T-helper 17 cell (primary cell): ENCODE results near the gene PIK3CA. TPM values are rescaled to one million over a fixed set of nuclear protein-coding genes. Genes with fewer than 3 reads are reported as not detected.
A peak's percentile ranks its signal among the peaks of the same experiment; 100 is the strongest.
"Not testable (repeated sequence)": the region's sequence is repeated elsewhere in the genome, so short reads cannot be mapped to it uniquely, and the experiment has no call there.

ENCODE experiments used
- ATAC-seq: fragments of 150-1000 bp; cut with Tn5 transposase; 2 replicates; pipeline ENCODE4 v1.10.0; 2021; ENCODE audit warnings: mild to moderate bottlenecking, moderate library complexity
- DNase-seq, 3 donors: peaks; one replicate each; pipeline versions ENCODE4 v3.0.0 to v3.0.0-alpha.2; 2020 to 2021
- H3K9me3 ChIP-seq: one replicate; pipeline ENCODE4 v1.7.0; 2013; ENCODE audit warnings: low read length, mild to moderate bottlenecking; ENCODE audit not compliant: control insufficient read depth, poor library complexity, severe bottlenecking
- H3K27ac Mint-ChIP-seq: one replicate; pipeline ENCODE4 v1.8.0; 2022; ENCODE audit warnings: mild to moderate bottlenecking, moderate library complexity, mixed read lengths
- H3K27me3 Mint-ChIP-seq: one replicate; pipeline ENCODE4 v1.8.0; 2022; ENCODE audit warnings: mixed read lengths
- H3K36me3 Mint-ChIP-seq: one replicate; pipeline ENCODE4 v1.8.0; 2022; ENCODE audit warnings: low read depth, mixed read lengths
- H3K4me1 Mint-ChIP-seq: one replicate; pipeline ENCODE4 v1.8.0; 2022; ENCODE audit warnings: mild to moderate bottlenecking, mixed read lengths
- H3K4me3 Mint-ChIP-seq: one replicate; pipeline ENCODE4 v1.8.0; 2022; ENCODE audit warnings: mild to moderate bottlenecking, moderate library complexity, mixed read lengths
- total RNA-seq, 4 donors: library from RNA in 2 of 4; stranded (reverse) in 2 of 4; gene quantifications; one replicate each; pipeline ENCODE4 v1.2.3 and lab custom pipeline; 2022 to 2026

The PIK3CA gene
- total RNA-seq, 2 donors from 2014 or later, result 42.4 to 45.4 TPM

GRCh38 chr3:179190581-179190980, 42.4 kb downstream of the PIK3CA start:
- no peak overlapping the region for H3K4me3 Mint-ChIP-seq
- DNase-seq, result no peak
- H3K27me3 Mint-ChIP-seq, result no peaks in the 10 kb centered on the region
- H3K27ac Mint-ChIP-seq, result peak overlapping the region; percentile 19
- H3K4me1 Mint-ChIP-seq, result peaks cover 29% of the 10 kb centered on the region
- H3K36me3 Mint-ChIP-seq, result no peaks in the 10 kb centered on the region
- H3K9me3 ChIP-seq, result no peaks in the 10 kb centered on the region
- ATAC-seq, result no peak

- Mint-ChIP-seq H3K27ac (peak overlapping the region; percentile 41), H3K4me1 (peaks cover 35% of the 10 kb centered on the region), H3K36me3 (no peaks in the 10 kb centered on the region), H3K4me3 (no peak overlapping the region), H3K27me3 (no peaks in the 10 kb centered on the region)
- DNase-seq (no peak), ATAC-seq (no peak)
- no peaks in the 10 kb centered on the region for H3K9me3 ChIP-seq
Observed at GRCh38 chr3:179192542-179192941, 44.4 kb downstream of the PIK3CA start.

- Mint-ChIP-seq H3K27me3 (no peaks in the 10 kb centered on the region), H3K4me3 (no peak overlapping the region), H3K4me1 (peaks cover 35% of the 10 kb centered on the region), H3K36me3 (no peaks in the 10 kb centered on the region), H3K27ac (peak overlapping the region; percentile 86)
- DNase-seq (no peak), ATAC-seq (no peak)
- H3K9me3 ChIP-seq, result no peaks in the 10 kb centered on the region
Observed at GRCh38 chr3:179194931-179195330, 46.8 kb downstream of the PIK3CA start.

- ATAC-seq (peak; percentile 78), DNase-seq (no peak)
- H3K4me3 Mint-ChIP-seq, result no peak overlapping the region
- peaks cover 4% of the 10 kb centered on the region for H3K36me3 Mint-ChIP-seq
- no peaks in the 10 kb centered on the region for H3K9me3 ChIP-seq
- peaks cover 29% of the 10 kb centered on the region for H3K4me1 Mint-ChIP-seq
- H3K27ac Mint-ChIP-seq, result peak overlapping the region; percentile 86
- H3K27me3 Mint-ChIP-seq, result no peaks in the 10 kb centered on the region
Observed at GRCh38 chr3:179196098-179196497, 47.9 kb downstream of the PIK3CA start.

- H3K4me1 Mint-ChIP-seq, result peaks cover 29% of the 10 kb centered on the region
- peaks cover 4% of the 10 kb centered on the region for H3K36me3 Mint-ChIP-seq
- H3K27ac Mint-ChIP-seq, result peak overlapping the region; percentile 86
- no peak for DNase-seq
- no peak for ATAC-seq
- H3K27me3 Mint-ChIP-seq, result no peaks in the 10 kb centered on the region
- no peaks in the 10 kb centered on the region for H3K9me3 ChIP-seq
- peak overlapping the region; percentile 15 for H3K4me3 Mint-ChIP-seq
Observed at GRCh38 chr3:179196700-179197099, 48.5 kb downstream of the PIK3CA start.

- ATAC-seq (no peak), DNase-seq (no peak)
- H3K27me3 Mint-ChIP-seq, result no peaks in the 10 kb centered on the region
- H3K27ac Mint-ChIP-seq, result peak overlapping the region; percentile 54
- H3K36me3 Mint-ChIP-seq, result peaks cover 7% of the 10 kb centered on the region
- no peaks in the 10 kb centered on the region for H3K9me3 ChIP-seq
- peaks cover 16% of the 10 kb centered on the region for H3K4me1 Mint-ChIP-seq
- H3K4me3 Mint-ChIP-seq, result no peak overlapping the region
Observed at GRCh38 chr3:179200790-179201189, 52.6 kb downstream of the PIK3CA start.

GRCh38 chr3:179215550-179215949, 67.4 kb downstream of the PIK3CA start:
- H3K4me1 Mint-ChIP-seq, H3K27me3 Mint-ChIP-seq, H3K4me3 Mint-ChIP-seq, H3K27ac Mint-ChIP-seq, H3K36me3 Mint-ChIP-seq, DNase-seq, ATAC-seq, H3K9me3 ChIP-seq: not testable (repeated sequence)

GRCh38 chr3:179218213-179218612, 70.1 kb downstream of the PIK3CA start:
- not testable (repeated sequence) for DNase-seq, H3K27me3 Mint-ChIP-seq, H3K4me3 Mint-ChIP-seq, H3K27ac Mint-ChIP-seq, H3K4me1 Mint-ChIP-seq, ATAC-seq, H3K36me3 Mint-ChIP-seq, H3K9me3 ChIP-seq

- H3K4me1 Mint-ChIP-seq, result peaks cover 5% of the 10 kb centered on the region
- ATAC-seq (no peak), DNase-seq (no peak)
- peak overlapping the region; percentile 24 for H3K27ac Mint-ChIP-seq
- H3K9me3 ChIP-seq, result no peaks in the 10 kb centered on the region
- no peak overlapping the region for H3K4me3 Mint-ChIP-seq
- no peaks in the 10 kb centered on the region for H3K36me3 Mint-ChIP-seq
- H3K27me3 Mint-ChIP-seq, result no peaks in the 10 kb centered on the region
Observed at GRCh38 chr3:179223548-179223947, 75.4 kb downstream of the PIK3CA start.

- peaks cover 5% of the 10 kb centered on the region for H3K4me1 Mint-ChIP-seq
- H3K36me3 Mint-ChIP-seq, result no peaks in the 10 kb centered on the region
- no peaks in the 10 kb centered on the region for H3K9me3 ChIP-seq
- no peak for ATAC-seq
- H3K27ac Mint-ChIP-seq, result peak overlapping the region; percentile 53
- H3K4me3 Mint-ChIP-seq, result no peak overlapping the region
- no peaks in the 10 kb centered on the region for H3K27me3 Mint-ChIP-seq
- DNase-seq, result no peak
Observed at GRCh38 chr3:179224584-179224983, 76.4 kb downstream of the PIK3CA start.

GRCh38 chr3:179227349-179227748, 79.2 kb downstream of the PIK3CA start:
- H3K9me3 ChIP-seq, result no peaks in the 10 kb centered on the region
- Mint-ChIP-seq H3K4me1 (peaks cover 5% of the 10 kb centered on the region), H3K4me3 (no peak overlapping the region), H3K36me3 (peaks cover 5% of the 10 kb centered on the region), H3K27ac (no peak overlapping the region), H3K27me3 (no peaks in the 10 kb centered on the region)
- no peak for DNase-seq
- ATAC-seq, result no peak

GRCh38 chr3:179229177-179229576, 81.0 kb downstream of the PIK3CA start:
- ATAC-seq (no peak), DNase-seq (no peak)
- Mint-ChIP-seq H3K36me3 (peaks cover 6% of the 10 kb centered on the region), H3K4me1 (peaks cover 5% of the 10 kb centered on the region), H3K27ac (no peak overlapping the region), H3K4me3 (no peak overlapping the region), H3K27me3 (no peaks in the 10 kb centered on the region)
- H3K9me3 ChIP-seq, result no peaks in the 10 kb centered on the region

GRCh38 chr3:179233043-179233442, 84.9 kb downstream of the PIK3CA start:
- ATAC-seq, result no peak
- H3K36me3 Mint-ChIP-seq, result peaks cover 6% of the 10 kb centered on the region
- H3K4me3 Mint-ChIP-seq, result no peak overlapping the region
- DNase-seq, result no peak
- H3K27ac Mint-ChIP-seq, result no peak overlapping the region
- no peaks in the 10 kb centered on the region for H3K9me3 ChIP-seq
- H3K27me3 Mint-ChIP-seq, result no peaks in the 10 kb centered on the region
- H3K4me1 Mint-ChIP-seq, result peaks cover 6% of the 10 kb centered on the region

GRCh38 chr3:179234199-179234598, 86.0 kb downstream of the PIK3CA start:
- DNase-seq (no peak), ATAC-seq (no peak)
- Mint-ChIP-seq H3K4me1 (peaks cover 6% of the 10 kb centered on the region), H3K27me3 (no peaks in the 10 kb centered on the region), H3K36me3 (peaks cover 6% of the 10 kb centered on the region), H3K4me3 (no peak overlapping the region), H3K27ac (no peak overlapping the region)
- H3K9me3 ChIP-seq, result no peaks in the 10 kb centered on the region
